ENCODE results near the gene NAALAD2.

DNA sequence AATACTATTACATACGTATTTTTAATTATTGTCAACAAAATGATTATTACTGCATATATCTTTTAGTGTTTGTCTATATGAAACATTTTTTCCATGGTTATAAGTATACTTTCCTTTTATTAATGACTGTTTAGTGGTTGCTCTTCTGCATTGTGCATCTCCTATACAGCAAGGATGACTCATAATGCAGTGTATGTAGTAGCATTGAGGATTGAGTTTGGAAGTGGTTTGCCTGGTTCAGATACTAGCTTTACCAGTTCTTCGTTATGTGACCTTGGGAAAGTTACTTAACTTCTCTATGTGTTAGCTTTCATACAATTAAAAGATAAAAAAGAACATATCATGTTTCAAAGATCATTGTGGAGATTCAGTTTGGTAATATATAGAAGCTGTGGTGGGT lies 44.3 kb downstream of the NAALAD2 start:
- TF ChIP-seq, protein P1, sequence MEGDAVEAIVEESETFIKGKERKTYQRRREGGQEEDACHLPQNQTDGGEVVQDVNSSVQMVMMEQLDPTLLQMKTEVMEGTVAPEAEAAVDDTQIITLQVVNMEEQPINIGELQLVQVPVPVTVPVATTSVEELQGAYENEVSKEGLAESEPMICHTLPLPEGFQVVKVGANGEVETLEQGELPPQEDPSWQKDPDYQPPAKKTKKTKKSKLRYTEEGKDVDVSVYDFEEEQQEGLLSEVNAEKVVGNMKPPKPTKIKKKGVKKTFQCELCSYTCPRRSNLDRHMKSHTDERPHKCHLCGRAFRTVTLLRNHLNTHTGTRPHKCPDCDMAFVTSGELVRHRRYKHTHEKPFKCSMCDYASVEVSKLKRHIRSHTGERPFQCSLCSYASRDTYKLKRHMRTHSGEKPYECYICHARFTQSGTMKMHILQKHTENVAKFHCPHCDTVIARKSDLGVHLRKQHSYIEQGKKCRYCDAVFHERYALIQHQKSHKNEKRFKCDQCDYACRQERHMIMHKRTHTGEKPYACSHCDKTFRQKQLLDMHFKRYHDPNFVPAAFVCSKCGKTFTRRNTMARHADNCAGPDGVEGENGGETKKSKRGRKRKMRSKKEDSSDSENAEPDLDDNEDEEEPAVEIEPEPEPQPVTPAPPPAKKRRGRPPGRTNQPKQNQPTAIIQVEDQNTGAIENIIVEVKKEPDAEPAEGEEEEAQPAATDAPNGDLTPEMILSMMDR (conservative IDR thresholded peaks at IDR 0.05; ENCODE audit: low read depth in 2 of 2), result no peak
- TF ChIP-seq EZH2 (IDR thresholded peaks at IDR 0.05; ENCODE audit: low read depth, unreplicated experiment), result no peak
